NB4 (cell line): ENCODE results near the gene SPATA31C1.

Experiments used
- CTCF ChIP-seq: IDR thresholded peaks from one replicate; pipeline ENCODE4 v1.5.1; 2012; ENCODE audit warnings: low read depth, low read length
- MAX ChIP-seq: IDR thresholded peaks from 2 replicates; pipeline ENCODE4 v1.6.1; 2011; ENCODE audit warnings: low read depth, low read length
- MYC ChIP-seq: IDR thresholded peaks from 2 replicates; pipeline ENCODE4 v1.6.1; 2011; ENCODE audit warnings: low read depth, low read length
- POLR2A ChIP-seq: IDR thresholded peaks from 2 replicates; pipeline ENCODE4 v1.6.1; 2011; ENCODE audit warnings: mild to moderate bottlenecking; ENCODE audit not compliant: insufficient read length; ENCODE audit errors: extremely low read depth

GRCh38 chr9:87875831-87876545 is 41.8 kb upstream of the SPATA31C1 start:
- TF ChIP-seq CTCF (no peak), POLR2A (no peak), MYC (no peak), MAX (no peak)
